ENCODE measurements around the gene ABCA4. TPM values are rescaled to one million over a fixed set of nuclear protein-coding genes. Genes with fewer than 3 reads are reported as not detected.

The ABCA4 gene
- total RNA-seq, 2 experiments from 2014 or later: not detected

DNA sequence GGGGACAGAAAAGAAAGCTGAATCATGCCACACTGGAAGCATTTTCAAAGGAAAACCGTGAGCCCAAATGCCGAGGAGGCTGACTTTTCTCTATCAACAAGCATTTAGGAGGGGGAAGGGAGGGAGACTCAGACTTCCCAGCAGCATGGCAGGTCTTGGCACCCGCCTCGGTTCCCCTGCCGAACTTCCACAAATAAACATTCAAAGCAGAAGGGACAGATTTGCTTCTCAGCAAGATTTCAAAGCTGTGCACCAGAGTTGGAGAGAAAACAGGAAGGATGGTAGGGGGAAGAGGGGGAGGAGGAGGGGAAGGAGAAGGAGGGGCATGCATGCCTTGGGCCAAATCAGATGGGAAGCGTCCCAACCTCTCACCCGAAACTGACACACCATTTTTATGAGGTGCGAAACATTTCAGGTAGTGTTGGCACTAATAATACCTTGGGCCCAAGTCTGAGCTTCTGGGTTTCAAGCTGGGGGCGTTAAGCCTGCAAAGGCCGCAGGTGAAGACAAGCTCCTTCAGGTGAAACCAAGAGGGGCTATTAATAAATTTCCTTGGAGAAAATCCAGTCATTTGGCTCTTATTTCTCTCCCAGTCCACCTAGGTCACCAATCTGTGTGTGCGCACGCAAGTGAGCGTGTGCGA, 26.4 kb downstream of the ABCA4 start:
- ChIA-PET POLR2A (no interaction called here), CTCF (no interaction called here)
- no peak overlapping the region for H3K4me3 Mint-ChIP-seq
- no peaks in the 10 kb centered on the region for H3K9me3 Mint-ChIP-seq
- H3K27ac Mint-ChIP-seq: no peak overlapping the region
- peaks cover 14% of the 10 kb centered on the region for H3K4me1 Mint-ChIP-seq
- H3K36me3 Mint-ChIP-seq (ENCODE audit: low read depth): no peaks in the 10 kb centered on the region
- peaks cover 8% of the 10 kb centered on the region for H3K27me3 Mint-ChIP-seq
- DNase-seq: no peak

DNA sequence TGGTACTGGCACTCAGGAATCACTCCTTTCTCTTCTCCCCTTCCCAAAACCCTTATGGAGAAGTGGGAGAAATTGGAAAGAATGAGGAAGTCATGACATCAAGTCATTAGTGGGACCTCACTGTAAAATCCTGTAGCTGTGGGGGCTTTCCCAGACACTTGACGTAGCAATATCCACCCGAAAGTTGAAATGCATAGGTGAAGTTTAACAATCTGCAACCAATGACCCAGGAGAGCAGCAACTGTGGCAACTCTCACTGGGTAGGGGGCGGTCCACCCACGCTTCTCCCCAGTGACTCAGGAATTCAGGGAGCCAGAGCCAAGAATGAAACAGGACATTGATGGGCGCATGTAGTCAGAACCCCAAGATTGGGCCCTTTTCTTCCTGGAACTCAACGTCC, 27.0 kb downstream of the ABCA4 start:
- Mint-ChIP-seq H3K4me3 (no peak overlapping the region), H3K9me3 (no peaks in the 10 kb centered on the region), H3K27me3 (peaks cover 8% of the 10 kb centered on the region), H3K27ac (no peak overlapping the region), H3K4me1 (peaks cover 14% of the 10 kb centered on the region), H3K36me3 (ENCODE audit: low read depth) (no peaks in the 10 kb centered on the region)
- ChIA-PET POLR2A (no interaction called here), CTCF (no interaction called here)
- no peak for DNase-seq

DNA sequence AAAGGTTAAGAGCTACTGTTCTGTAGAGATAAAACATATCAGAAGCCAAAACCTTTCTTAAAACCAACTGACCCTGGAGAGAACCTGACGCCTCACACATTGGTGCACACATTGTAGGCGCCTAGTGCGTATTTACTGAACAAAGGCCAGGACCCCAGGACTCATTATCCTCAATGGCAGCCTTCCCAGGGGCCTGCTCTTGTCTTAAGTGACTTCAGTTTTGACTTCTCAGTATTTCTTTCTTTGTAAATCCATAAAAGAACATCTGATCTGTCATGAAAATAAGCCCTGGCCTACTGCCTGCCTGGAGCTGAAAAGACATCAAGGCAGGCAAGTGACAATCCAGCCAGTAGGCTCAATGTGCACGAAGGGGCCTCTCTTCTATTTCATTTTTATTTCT, 27.6 kb downstream of the ABCA4 start:
- peaks cover 14% of the 10 kb centered on the region for H3K4me1 Mint-ChIP-seq
- H3K9me3 Mint-ChIP-seq: no peaks in the 10 kb centered on the region
- DNase-seq: no peak
- no peaks in the 10 kb centered on the region for H3K36me3 Mint-ChIP-seq (ENCODE audit: low read depth)
- H3K27me3 Mint-ChIP-seq: peaks cover 9% of the 10 kb centered on the region
- H3K27ac Mint-ChIP-seq: no peak overlapping the region
- H3K4me3 Mint-ChIP-seq: no peak overlapping the region
- POLR2A ChIA-PET: no interaction called here
- CTCF ChIA-PET: no interaction called here

DNA sequence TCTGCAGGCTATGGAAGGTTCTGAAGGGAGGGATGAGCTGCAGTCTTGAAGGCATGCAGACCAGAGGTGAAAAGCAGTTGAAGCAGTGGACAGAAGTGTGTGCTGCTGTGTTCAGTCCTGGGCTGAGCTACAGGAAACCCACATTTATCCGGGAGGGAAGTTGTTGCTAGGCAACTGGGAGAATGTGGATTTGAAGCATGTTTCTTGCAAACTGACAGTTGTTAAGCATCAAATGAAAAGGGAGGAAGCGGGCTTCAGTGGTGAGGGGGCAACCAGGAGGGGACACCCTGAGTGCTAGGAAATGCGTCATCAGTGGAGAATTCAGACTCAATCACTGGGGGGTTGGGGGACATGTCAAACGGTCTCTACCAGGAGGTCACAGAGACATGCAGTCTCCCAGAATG, 28.7 kb downstream of the ABCA4 start:
- Mint-ChIP-seq H3K36me3 (ENCODE audit: low read depth) (no peaks in the 10 kb centered on the region), H3K4me3 (no peak overlapping the region), H3K27ac (no peak overlapping the region), H3K9me3 (no peaks in the 10 kb centered on the region), H3K27me3 (peaks cover 16% of the 10 kb centered on the region), H3K4me1 (peaks cover 14% of the 10 kb centered on the region)
- DNase-seq: no peak
- CTCF ChIA-PET: no interaction called here
- POLR2A ChIA-PET: no interaction called here

DNA sequence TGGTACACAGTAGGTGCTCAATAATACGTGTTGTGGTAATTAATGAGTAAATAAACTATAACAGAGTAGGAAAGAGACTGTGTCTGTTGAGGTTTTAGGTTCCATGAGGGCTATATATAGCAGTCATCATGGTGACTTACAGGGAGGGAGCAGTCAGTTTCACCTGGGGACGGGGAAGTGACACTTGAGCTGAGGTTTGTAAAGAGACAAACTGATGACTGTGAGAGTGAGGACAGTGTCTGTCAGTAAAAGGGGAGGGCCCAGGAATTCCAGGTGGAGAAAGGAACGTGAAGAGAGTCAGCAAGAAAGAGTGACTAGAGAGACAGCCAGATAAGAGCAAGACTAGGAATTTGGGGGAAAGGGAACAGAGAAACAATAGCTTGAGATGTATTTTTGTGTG, 30.2 kb downstream of the ABCA4 start:
- POLR2A ChIA-PET: no interaction called here
- no peak overlapping the region for H3K4me3 Mint-ChIP-seq

DNA sequence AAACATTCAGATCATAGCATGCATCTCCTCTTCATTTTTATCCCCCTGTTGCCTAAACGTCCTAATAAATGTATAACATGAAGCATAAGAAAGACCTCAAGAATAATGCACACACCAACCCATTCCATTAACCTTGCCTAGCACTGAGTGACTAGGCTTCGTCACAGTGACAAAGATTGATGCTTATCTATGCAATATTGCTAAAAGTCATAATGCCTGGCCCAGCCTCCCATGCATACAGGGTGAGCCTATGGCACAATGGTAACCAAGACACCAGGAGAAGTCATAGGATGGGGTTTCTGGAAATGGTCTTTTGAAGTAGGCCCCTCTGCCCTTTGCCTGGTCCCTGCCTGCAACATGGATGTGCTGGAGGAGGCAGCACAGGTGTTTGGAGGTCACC, 33.8 kb downstream of the ABCA4 start:
- H3K4me1 Mint-ChIP-seq: peaks cover 6% of the 10 kb centered on the region
- no peaks in the 10 kb centered on the region for H3K9me3 Mint-ChIP-seq
- no peak for DNase-seq
- POLR2A ChIA-PET: no interaction called here
- CTCF ChIA-PET: no interaction called here
- no peak overlapping the region for H3K4me3 Mint-ChIP-seq
- peaks cover 44% of the 10 kb centered on the region for H3K27me3 Mint-ChIP-seq
- no peak overlapping the region for H3K27ac Mint-ChIP-seq
- H3K36me3 Mint-ChIP-seq (ENCODE audit: low read depth): no peaks in the 10 kb centered on the region

More for the DNA sequence above, 30.2 kb downstream of the ABCA4 start:
- DNase-seq: no peak
- Mint-ChIP-seq H3K27ac (no peak overlapping the region), H3K36me3 (ENCODE audit: low read depth) (no peaks in the 10 kb centered on the region), H3K9me3 (no peaks in the 10 kb centered on the region), H3K27me3 (peaks cover 28% of the 10 kb centered on the region), H3K4me1 (peaks cover 14% of the 10 kb centered on the region)
- CTCF ChIA-PET: interaction anchor here (1.3 kb wide), 1 partner anchor 25 kb away, joined by 3 read pairs; no protein-coding TSS in a partner anchor

DNA sequence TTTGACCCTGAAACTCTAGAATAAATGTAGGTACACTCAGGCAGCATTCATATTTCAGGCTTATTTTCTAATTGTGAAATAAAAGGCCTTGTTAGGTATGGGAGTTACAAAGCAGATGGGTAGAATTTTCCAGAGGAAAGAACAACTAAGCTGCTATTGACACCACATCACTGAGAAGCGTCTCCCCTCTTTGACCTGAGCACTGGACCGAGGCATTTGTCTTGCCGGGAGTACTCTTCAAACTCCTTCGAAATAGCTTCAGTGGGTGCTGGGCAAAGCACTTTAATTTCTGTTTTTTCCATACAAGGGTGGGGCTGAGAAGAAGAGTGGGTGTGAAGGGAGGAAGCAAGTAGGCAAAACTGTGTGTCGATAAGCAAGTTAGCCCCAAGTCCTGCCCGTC, 36.4 kb downstream of the ABCA4 start:
- no peaks in the 10 kb centered on the region for H3K4me1 Mint-ChIP-seq
- H3K9me3 Mint-ChIP-seq: no peaks in the 10 kb centered on the region
- DNase-seq: no peak
- no peaks in the 10 kb centered on the region for H3K36me3 Mint-ChIP-seq (ENCODE audit: low read depth)
- ChIA-PET CTCF (no interaction called here), POLR2A (interaction anchor here (1.2 kb wide), 1 partner anchor 35 kb away, joined by 3 read pairs; no protein-coding TSS in a partner anchor)
- no peak overlapping the region for H3K4me3 Mint-ChIP-seq
- peaks cover 43% of the 10 kb centered on the region for H3K27me3 Mint-ChIP-seq
- H3K27ac Mint-ChIP-seq: no peak overlapping the region

DNA sequence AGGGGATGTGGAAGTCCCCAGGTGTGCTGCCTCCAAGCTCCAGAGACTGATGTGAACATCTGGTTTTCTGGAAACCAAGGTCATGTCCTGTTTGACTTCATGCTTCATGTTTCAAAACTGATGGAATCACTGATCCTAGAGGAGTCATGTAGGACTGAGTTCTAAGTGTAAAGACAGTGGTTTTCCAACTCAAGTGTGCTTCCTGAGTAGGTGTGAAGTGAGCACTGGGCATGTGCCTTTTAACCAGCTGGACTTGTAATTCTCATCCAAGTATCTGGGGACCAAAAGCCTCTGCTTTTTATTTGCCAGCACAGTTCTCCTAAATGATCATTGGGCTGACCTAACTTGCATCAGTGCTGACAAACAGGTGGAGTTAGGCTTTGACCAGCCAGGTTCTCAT, 36.9 kb downstream of the ABCA4 start:
- no peaks in the 10 kb centered on the region for H3K36me3 Mint-ChIP-seq (ENCODE audit: low read depth)
- POLR2A ChIA-PET: interaction anchor here (1.2 kb wide), 1 partner anchor 35 kb away, joined by 3 read pairs; no protein-coding TSS in a partner anchor
- no peak for DNase-seq

DNA sequence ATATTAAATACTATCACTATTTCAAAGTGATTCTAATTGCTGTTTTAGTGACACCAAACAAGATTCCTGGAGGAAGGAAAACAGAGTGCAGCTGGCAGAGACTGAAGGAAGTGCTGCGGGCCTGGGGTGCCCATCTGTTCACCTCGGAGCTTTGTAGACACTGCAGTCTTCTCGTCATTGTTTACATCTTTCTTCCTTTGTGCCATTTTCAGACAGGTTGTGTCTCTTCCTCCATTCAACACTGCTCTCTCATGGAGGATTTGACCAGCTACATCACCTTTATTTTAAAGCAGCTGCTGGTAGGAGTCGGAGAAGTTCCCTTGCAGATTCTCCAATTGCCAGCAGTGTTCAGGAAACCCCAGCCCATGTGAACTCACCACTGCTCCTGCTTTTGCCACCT, 37.3 kb downstream of the ABCA4 start:
- no peaks in the 10 kb centered on the region for H3K9me3 Mint-ChIP-seq
- peaks cover 41% of the 10 kb centered on the region for H3K27me3 Mint-ChIP-seq
- no peak overlapping the region for H3K4me3 Mint-ChIP-seq
- H3K27ac Mint-ChIP-seq: no peak overlapping the region
- CTCF ChIA-PET: no interaction called here
- H3K4me1 Mint-ChIP-seq: no peaks in the 10 kb centered on the region
- H3K36me3 Mint-ChIP-seq (ENCODE audit: low read depth): no peaks in the 10 kb centered on the region
- DNase-seq: no peak
- POLR2A ChIA-PET: interaction anchor here (1.2 kb wide), 1 partner anchor 35 kb away, joined by 3 read pairs; no protein-coding TSS in a partner anchor

More for the DNA sequence above, 36.9 kb downstream of the ABCA4 start:
- Mint-ChIP-seq H3K4me3 (no peak overlapping the region), H3K9me3 (no peaks in the 10 kb centered on the region), H3K4me1 (no peaks in the 10 kb centered on the region), H3K27me3 (peaks cover 43% of the 10 kb centered on the region), H3K27ac (no peak overlapping the region)
- CTCF ChIA-PET: no interaction called here

DNA sequence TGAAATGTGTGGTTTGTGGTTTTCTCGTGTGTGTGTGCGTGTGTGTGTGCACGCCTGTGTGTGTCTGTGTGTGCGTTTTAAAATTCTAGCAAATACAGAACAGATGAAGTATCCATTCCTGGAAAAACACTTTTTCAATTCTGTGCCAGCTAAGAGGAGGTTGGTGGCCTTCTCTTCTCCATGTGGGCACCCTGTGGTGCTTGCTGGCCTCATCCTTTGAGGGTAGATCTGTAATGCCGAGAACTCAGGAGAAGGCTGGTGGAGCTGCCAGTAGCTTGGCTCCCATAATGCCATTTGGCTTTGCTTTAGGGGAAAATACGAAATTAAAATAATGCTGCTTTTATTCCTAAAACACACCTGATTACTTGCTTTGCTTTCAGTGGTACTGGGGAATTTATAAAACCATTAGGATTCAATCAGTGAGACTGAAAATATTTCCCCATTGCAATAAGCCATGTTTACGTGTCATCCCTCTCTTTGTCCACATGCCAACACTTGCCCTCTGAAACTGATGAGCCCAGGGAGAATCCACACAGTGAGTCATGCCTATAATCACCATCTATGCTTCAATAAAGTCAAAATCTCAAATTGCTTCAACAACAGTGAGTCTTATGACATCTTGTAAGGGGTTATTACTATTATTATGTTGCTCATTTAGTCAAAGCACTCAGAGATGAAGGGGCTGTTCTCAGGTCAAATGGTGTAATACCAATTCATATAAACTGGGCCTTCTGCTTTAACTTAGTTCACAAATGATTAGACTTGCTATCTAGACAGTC, 39.2 kb downstream of the ABCA4 start:
- peaks cover 35% of the 10 kb centered on the region for H3K27me3 Mint-ChIP-seq
- H3K36me3 Mint-ChIP-seq (ENCODE audit: low read depth): no peaks in the 10 kb centered on the region
- ChIA-PET CTCF (no interaction called here), POLR2A (no interaction called here)
- DNase-seq: no peak
- H3K4me3 Mint-ChIP-seq: no peak overlapping the region
- no peaks in the 10 kb centered on the region for H3K9me3 Mint-ChIP-seq
- H3K4me1 Mint-ChIP-seq: no peaks in the 10 kb centered on the region
- H3K27ac Mint-ChIP-seq: no peak overlapping the region

DNA sequence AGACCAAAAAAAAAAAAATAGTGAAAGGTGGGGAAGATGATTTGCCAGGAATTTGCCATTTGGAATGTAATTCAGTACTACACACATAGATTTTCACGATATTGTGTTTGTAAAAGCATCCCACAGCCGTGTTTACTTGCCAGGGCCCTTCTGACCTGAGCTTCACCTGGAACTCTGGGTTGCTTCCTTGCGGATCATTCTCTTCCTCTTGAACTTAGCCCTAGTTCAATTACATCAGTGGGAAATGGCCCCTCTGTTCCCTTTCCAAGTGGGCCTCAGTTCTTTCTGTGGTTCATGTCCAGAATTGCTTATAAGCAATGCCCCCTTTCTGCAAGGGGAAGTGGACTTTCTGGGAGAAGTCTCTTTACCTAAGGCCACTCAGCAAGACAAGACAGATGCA, 41.0 kb downstream of the ABCA4 start:
- H3K4me3 Mint-ChIP-seq: no peak overlapping the region
- ChIA-PET CTCF (no interaction called here), POLR2A (no interaction called here)

DNA sequence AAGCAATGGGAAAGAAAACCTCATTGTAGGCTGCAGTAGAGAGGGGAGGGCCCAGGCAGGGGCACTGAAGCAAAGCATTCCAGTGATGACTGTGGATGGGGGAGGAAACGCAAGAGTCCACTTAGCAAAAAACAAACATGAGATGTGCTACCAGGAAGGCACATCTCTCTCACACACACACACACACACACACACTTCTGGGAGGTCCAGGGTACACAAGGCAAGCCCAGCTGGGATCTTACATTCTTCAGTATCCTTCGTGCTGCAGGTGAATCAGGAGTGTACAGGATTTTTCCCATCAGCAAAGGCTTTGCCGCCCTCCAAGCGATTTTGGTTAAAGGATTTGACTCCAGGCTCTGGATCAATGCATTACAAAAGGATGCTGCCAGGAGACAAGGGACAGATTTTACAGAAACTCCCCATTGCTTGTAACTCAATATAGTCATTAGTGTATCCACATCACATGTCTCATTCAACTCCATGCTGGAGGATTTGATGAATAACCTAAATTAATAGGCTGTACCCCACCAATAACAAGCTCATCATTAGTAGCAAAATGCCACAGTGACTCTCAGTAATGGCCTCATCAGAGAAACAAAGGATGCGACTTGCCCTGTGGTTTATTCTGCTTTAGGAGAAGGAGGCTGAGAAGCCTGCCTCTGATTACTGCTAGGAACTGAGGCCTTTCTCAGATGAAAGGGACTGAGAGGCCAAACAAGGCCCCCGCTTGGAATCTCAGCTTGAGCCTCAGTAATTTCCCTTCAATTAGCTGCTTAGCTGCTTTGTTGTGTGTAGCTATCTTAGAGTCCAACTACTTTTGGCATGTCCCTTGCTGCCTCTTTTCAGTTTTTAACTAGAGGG, 41.6 kb downstream of the ABCA4 start:
- no peak overlapping the region for H3K4me3 Mint-ChIP-seq
- H3K9me3 Mint-ChIP-seq: no peaks in the 10 kb centered on the region
- H3K4me1 Mint-ChIP-seq: no peaks in the 10 kb centered on the region
- ChIA-PET POLR2A (no interaction called here), CTCF (no interaction called here)
- no peak for DNase-seq
- H3K27ac Mint-ChIP-seq: no peak overlapping the region
- peaks cover 28% of the 10 kb centered on the region for H3K27me3 Mint-ChIP-seq
- H3K36me3 Mint-ChIP-seq (ENCODE audit: low read depth): no peaks in the 10 kb centered on the region

More for the DNA sequence above, 41.0 kb downstream of the ABCA4 start:
- Mint-ChIP-seq H3K36me3 (ENCODE audit: low read depth) (no peaks in the 10 kb centered on the region), H3K27ac (no peak overlapping the region), H3K9me3 (no peaks in the 10 kb centered on the region), H3K4me1 (no peaks in the 10 kb centered on the region), H3K27me3 (peaks cover 28% of the 10 kb centered on the region)
- DNase-seq: no peak

DNA sequence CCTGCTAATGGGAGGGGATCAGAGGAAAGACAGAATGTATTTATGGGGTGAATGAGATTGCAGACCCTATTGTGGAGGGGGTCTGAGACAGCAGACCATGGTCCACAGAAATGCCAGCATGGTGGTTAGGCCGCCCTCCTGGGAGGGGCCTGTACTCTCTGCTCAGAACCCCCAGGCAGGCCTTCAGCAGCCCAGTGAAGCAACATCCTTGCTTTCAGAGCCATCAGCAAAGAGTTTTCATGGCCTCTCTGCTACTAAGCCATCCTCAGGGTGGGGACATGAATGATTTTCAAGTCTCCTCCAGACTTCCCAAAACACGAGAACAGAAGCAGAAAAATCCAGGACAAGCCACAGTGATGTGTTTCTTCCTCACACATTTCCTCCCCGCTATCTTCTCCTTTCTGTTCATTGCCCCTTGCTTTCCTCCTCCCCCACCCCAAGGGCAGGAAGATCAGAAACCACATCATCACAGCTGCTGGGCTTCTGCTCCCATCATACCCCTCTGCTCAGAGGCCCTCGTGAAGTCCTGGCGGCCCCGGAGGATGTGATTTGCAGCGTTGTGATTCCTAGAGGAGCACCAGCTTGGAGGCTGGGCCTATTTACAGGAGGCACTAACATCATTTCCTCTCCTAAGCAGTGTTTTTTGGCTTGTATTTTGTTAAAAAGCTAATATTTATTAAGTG, 48.0 kb downstream of the ABCA4 start:
- CTCF ChIA-PET: interaction anchor here (0.9 to 2.3 kb wide), 2 partner anchors 33 to 47 kb away, joined by 3 to 8 read pairs; no protein-coding TSS in a partner anchor
- H3K9me3 Mint-ChIP-seq: no peaks in the 10 kb centered on the region
- DNase-seq: no peak
- POLR2A ChIA-PET: no interaction called here
- H3K27ac Mint-ChIP-seq: no peak overlapping the region
- H3K36me3 Mint-ChIP-seq (ENCODE audit: low read depth): no peaks in the 10 kb centered on the region
- H3K4me1 Mint-ChIP-seq: no peaks in the 10 kb centered on the region
- peaks cover 23% of the 10 kb centered on the region for H3K27me3 Mint-ChIP-seq
- no peak overlapping the region for H3K4me3 Mint-ChIP-seq
